GM12891 (cell line): ENCODE measurements around the gene MAPK8IP1.

Experiments
- DNase-seq: peaks from one replicate; pipeline ENCODE4 v3.0.0; 2011; ENCODE audit warnings: low spot score; ENCODE audit not compliant: insufficient read length
- FAIRE-seq: peaks from 2 replicates; lab custom pipeline; 2011; peaks lifted over from hg19 to GRCh38; lab: Jason Lieb, UNC
- PAX5 ChIP-seq: IDR thresholded peaks from 2 replicates; pipeline ENCODE4 v1.6.1; 2011; ENCODE audit warnings: low read length, moderate library complexity, mild to moderate bottlenecking; ENCODE audit not compliant: insufficient read depth, severe bottlenecking
- POLR2A ChIP-seq: IDR thresholded peaks from 2 replicates; pipeline ENCODE4 v1.6.1; 2011; ENCODE audit warnings: low read depth, low read length, control low read depth
- POLR2AphosphoS5 ChIP-seq: IDR thresholded peaks from 2 replicates; pipeline ENCODE4 v1.6.1; 2011; ENCODE audit warnings: low read depth, low read length, control low read depth
- POU2F2 ChIP-seq: IDR thresholded peaks from 2 replicates; pipeline ENCODE4 v1.6.1; 2011; ENCODE audit warnings: low read depth, mild to moderate bottlenecking, control low read depth, low read length, moderate library complexity
- SPI1 ChIP-seq: IDR thresholded peaks from 2 replicates; pipeline ENCODE4 v1.6.1; 2011; ENCODE audit warnings: low read depth, low read length, control low read depth
- TAF1 ChIP-seq: IDR thresholded peaks from 2 replicates; pipeline ENCODE4 v1.6.1; 2011; ENCODE audit warnings: low read depth, low read length, control low read depth

The MAPK8IP1 gene

DNA sequence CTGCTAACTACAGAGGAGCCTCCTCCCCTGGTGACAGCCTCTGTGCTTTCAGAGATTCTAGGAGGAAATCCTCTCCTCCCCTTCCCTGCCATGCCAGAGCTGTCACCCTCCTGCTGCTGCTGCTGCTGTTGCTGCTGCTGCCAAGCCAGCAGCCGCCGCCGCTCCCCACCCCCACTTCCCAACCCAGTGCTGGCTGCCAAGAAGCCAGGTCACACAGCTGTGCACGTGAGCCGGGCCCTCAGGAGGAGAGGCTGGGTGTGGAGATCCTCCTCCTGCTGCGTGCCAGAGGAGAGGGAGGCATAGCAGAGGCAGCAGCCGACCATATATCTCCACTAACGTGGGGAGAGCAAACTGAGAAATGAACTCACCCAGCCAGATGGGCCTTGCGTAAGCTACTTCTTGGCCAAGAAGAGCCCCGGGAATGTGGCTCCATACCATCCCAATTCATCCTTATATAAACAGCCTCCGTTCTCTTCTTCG, 25.8 kb upstream of the MAPK8IP1 start:
- no peak for TF ChIP-seq POLR2AphosphoS5
- TF ChIP-seq POLR2A: no peak
- no peak for TF ChIP-seq PAX5
- TF ChIP-seq TAF1: no peak
- TF ChIP-seq POU2F2: no peak
- no peak for TF ChIP-seq SPI1
- DNase-seq (no peak), FAIRE-seq (no peak)

GRCh38 chr11:45860348-45860747, 25.1 kb upstream of the MAPK8IP1 start:
- TF ChIP-seq SPI1 (no peak), TAF1 (no peak), POLR2A (no peak), POU2F2 (no peak), PAX5 (no peak), POLR2AphosphoS5 (no peak)
- FAIRE-seq (no peak), DNase-seq (no peak)

DNA sequence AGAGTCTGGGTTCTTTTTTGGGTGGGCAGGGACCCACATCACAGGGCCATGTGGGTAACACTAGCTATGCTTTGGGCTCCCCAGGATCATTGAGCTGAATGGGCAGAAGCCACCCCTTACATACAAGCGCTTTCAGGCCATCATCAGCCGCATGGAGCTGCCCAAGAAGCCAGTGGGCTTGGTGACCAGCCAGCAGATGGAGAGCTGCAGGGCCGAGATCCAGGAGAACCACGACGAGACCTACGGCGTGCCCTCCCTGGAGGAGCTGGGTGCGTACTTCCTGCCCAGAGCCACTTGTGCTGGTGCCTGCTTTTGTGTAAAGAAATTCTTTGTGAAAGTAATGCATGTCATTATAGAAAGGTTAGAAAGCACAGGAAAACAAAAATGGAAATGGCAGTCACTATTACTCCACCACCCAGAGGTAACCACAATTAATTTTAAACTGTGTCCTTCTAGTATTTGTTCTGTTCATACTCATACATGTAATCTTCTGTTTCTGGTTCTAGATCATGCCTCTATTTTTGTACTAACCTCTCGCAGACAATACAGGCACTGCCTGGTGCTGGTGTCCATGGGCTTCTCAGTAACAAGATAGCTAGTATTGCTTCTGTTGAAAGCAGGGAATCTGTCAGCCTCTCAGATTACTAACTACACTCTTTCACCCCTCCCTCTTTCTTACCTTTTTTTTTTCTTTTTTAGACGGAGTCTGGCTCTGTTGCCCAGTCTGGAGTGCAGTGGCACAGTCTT, 24.5 kb upstream of the MAPK8IP1 start:
- no peak for TF ChIP-seq POLR2A
- no peak for FAIRE-seq
- no peak for DNase-seq

DNA sequence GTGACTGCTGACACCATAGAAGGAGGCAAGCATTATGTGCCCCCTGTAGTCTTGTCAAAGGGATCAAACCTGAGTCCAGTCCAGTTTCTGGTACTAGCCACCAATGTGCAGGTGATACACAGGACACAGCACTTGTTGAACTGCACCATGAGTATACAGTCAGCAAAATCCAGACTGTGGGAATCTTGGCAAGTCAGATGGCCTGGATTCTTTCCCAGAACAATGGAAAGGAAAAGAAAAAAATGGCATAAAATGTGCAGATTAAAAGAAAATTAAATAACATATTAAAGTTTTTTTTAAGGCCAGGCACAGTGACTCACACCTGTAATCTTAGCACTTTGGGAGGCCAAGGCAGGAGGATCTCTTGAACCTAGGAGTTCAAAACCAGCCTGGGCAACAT, 21.4 kb upstream of the MAPK8IP1 start:
- FAIRE-seq: no peak
- DNase-seq: no peak
- no peak for TF ChIP-seq POU2F2
- no peak for TF ChIP-seq POLR2AphosphoS5
- TF ChIP-seq PAX5: no peak
- no peak for TF ChIP-seq SPI1

- DNase-seq: no peak
- no peak for FAIRE-seq
- TF ChIP-seq TAF1: no peak
- TF ChIP-seq POLR2A: no peak
- no peak for TF ChIP-seq SPI1
- TF ChIP-seq POU2F2: no peak
- TF ChIP-seq PAX5: no peak
- TF ChIP-seq POLR2AphosphoS5: no peak
These were observed 15.9 kb upstream of the MAPK8IP1 start for GRCh38 chr11:45869551-45869950.

DNA sequence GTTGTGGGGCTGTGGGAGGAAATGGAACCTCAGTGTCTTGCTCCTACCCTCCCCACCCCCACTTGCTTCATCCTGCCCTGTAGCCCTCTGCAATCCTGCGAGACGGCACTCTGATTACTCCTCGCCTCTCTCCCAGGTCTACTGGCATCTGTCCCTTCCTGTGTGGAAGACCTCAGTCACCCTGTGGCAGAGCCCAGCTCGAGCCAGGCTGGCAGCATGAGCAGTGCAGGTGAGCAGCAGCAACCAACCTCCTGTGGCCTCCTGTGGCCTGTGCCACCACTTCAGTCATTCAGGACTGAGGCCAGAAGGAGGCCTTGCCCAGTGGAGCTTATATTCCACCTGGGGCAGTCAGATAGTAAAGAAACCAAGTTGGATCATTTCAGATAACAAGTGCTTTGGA, 14.7 kb upstream of the MAPK8IP1 start:
- TF ChIP-seq POU2F2 (no peak), POLR2AphosphoS5 (no peak), SPI1 (no peak), TAF1 (no peak), POLR2A (no peak), PAX5 (no peak)
- FAIRE-seq: no peak
- no peak for DNase-seq

- FAIRE-seq (no peak), DNase-seq (no peak)
- TF ChIP-seq POLR2A (no peak), PAX5 (no peak), POLR2AphosphoS5 (no peak), TAF1 (no peak), SPI1 (no peak)
These were observed 13.8 kb upstream of the MAPK8IP1 start for GRCh38 chr11:45871638-45872037.

DNA sequence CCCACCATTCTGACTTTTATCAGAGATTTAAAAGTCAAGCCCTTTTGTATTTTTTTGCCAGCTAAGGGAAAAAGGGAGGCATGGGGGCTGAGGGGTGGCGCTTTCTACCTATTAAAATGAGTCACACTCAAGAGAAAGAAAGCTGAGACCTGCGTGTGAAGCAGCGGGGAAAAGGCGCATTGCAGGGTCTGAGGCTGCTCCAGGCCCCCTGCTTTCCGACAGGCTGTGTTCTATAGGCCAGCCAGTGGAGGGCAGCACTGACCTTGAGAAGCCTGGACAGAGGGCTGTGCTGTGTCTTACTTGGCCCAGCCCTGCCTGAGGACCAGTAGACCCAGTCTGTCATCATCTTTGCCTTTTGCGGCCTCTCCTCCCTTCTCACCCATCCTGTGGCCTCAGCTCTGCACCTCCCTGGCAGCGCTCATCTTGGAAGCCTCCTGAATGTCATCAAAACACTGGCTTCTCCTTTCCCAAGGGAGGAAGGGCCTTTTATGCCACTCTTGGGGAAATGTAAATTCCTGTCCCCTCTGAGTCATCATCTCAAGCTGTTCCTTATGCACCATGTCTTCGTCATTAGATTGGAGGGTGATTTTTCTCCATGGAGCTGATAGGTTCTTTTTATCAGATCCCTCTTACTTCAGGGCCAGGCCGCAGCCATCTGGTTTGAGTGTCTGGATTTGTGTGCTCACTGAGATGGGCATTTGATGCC, 12.6 kb upstream of the MAPK8IP1 start:
- no peak for TF ChIP-seq POU2F2
- TF ChIP-seq POLR2AphosphoS5: no peak
- TF ChIP-seq POLR2A: no peak
- TF ChIP-seq PAX5: no peak
- TF ChIP-seq TAF1: no peak
- no peak for TF ChIP-seq SPI1
- FAIRE-seq (no peak), DNase-seq (peak; percentile 50)

GRCh38 chr11:45876401-45876800, 9.1 kb upstream of the MAPK8IP1 start:
- FAIRE-seq (no peak), DNase-seq (no peak)
- no peak for TF ChIP-seq POU2F2
- TF ChIP-seq POLR2AphosphoS5: no peak
- no peak for TF ChIP-seq TAF1
- TF ChIP-seq POLR2A: no peak
- no peak for TF ChIP-seq PAX5
- TF ChIP-seq SPI1: no peak

GRCh38 chr11:45877221-45877620, 8.2 kb upstream of the MAPK8IP1 start:
- FAIRE-seq: no peak
- DNase-seq: no peak
- TF ChIP-seq SPI1 (no peak), TAF1 (no peak), POU2F2 (no peak), PAX5 (no peak), POLR2AphosphoS5 (no peak), POLR2A (no peak)
